Left forelimb (tissue), 1 donor: ENCODE measurements around the gene TPP1.

Experiments
- DNase-seq: peaks from one replicate; pipeline ENCODE4 v3.0.0-alpha.2; 2018; ENCODE audit warnings: low spot score

TPP1 gene

GRCh38 chr11:6587360-6587953, 31.8 kb downstream of the TPP1 start:
- no peak for DNase-seq

- peak; percentile 52 for DNase-seq
Measured at GRCh38 chr11:6586434-6587359, 32.5 kb downstream of the TPP1 start.

GRCh38 chr11:6584528-6584927, 34.7 kb downstream of the TPP1 start:
- no peak for DNase-seq

- no peak for DNase-seq
Measured at GRCh38 chr11:6583584-6583983, 35.6 kb downstream of the TPP1 start.

GRCh38 chr11:6579681-6580080, 39.5 kb downstream of the TPP1 start:
- no peak for DNase-seq

DNA sequence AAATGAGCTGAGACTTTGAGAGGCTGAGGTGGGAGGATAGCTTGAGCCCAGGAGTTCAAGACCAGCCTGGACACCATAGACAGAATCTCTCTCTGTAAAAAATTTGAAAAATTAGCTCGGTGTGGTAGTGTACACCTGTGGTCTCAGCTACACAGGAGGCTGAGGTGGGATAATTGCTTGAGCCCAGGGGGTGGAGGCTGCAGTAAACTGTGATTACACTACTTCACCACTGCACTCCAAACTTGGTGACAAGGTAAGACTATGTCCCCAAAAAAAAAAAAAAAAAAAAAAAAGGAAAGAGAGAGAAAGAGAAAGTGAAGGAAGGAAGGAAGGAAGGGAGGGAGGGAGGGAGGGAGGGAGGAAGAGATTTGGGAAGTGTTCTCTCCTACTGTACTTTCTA, 41.1 kb downstream of the TPP1 start:
- DNase-seq = no peak

DNA sequence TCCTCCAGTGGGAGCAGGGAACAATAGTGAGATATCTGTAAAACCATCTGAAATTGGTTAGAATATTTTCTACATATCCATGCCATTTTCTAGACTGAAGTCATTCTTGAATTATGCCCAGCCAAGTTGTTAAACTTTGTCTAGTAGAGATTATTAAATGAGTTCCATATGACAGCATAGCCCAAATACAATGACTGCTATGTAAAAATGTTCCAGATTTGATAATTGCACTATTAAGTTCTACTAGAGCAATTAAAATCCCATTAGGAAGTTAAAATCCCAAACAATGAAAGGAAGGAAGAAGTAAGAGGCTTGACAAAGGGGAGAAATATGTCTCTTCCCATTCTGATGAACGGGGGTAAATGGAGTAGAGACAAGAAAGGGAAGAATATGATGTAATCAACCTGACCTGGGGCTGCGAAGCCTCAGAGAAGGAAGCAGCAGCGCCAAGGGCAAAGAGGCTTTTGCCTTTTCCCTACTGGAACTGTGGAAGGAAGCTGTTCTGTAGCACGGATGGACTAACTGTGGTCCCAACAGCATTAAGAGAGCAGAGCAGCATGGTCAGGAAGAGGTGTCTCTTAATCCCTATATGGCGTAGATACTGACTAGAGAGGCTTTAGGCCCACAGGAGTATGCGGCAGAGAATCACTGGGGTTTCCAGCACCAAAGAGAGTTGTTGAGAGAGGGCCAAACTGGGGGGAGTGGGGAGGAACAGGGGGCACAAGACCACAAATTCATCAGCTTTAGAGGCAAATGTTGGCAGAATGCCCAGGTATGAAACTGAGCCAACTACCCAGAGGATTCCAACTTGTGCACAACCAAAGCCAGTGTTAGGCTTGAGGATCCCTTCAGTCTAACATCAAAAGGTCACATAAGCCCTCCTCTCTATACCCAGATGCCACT, 42.5 kb downstream of the TPP1 start:
- peak; percentile 64 for DNase-seq

- DNase-seq = no peak
Measured at GRCh38 chr11:6574816-6575715, 44.2 kb downstream of the TPP1 start.

- DNase-seq = no peak
Measured at GRCh38 chr11:6572215-6572614, 47.0 kb downstream of the TPP1 start.

DNA sequence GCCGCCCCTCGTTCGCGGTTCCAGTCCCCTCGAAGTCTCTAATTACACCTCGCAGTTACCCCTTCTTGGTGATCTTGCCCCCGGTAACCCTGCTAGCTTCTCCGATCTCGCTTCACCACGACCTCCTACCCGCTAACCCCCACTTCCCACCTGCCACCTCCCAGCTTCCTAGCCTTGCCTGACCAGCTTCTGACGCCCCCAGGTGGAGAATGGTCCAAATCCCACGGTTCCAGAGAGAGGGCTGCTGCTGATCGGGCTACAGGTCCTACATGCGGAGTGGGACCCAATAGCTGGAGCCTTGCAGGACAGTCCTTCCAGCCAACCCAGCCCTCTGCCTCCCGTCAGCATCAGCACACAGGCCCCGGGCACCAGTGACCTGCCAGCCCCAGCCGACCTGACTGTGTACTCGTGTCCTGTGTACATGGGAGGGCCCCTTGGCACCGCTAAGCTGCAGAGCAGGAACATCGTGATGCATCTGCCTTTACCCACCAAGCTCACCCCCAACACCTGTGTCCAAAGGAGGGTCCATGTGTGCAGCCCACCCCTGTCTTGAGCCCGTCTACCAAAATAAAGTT, 47.7 kb downstream of the TPP1 start:
- no peak for DNase-seq

DNA sequence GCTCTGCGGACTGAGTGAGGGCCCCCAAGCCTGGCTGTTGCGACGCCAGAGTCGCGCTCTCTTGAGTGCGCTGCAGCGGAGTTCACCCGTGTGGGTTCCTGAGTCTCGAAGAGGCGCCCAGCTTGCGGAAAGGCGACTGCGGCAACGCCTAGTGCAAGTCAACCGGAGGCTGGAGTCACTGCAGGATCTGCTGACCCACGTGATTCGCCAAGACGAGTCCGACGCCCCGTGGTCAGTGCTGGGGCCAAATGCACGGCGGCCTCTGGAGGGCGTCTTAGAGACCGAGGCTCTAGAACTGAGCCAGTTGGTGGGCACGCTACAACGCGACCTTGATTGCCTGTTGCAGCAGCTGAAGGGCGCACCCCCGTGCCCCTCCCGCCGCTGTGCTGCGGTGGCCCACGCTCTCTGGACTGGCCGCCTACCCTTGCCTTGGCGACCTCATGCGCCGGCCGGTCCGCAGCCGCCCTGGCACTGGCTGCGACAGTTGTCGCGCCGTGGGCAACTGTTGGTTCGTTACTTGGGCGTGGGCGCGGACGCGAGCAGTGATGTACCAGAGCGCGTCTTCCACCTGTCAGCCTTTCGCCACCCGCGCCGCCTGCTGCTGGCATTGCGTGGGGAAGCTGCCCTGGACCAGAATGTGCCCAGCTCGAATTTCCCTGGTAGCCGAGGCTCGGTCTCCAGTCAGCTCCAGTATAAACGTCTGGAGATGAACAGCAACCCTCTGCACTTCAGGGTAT, 48.4 kb downstream of the TPP1 start:
- DNase-seq = peak; percentile 58

- no peak for DNase-seq
Measured at GRCh38 chr11:6569706-6570105, 49.5 kb downstream of the TPP1 start.

GRCh38 chr11:6568191-6568918, 50.9 kb downstream of the TPP1 start:
- DNase-seq = no peak

- peak; percentile 41 for DNase-seq
Measured at GRCh38 chr11:6567371-6567745, 51.9 kb downstream of the TPP1 start.

GRCh38 chr11:6566704-6567370, 52.4 kb downstream of the TPP1 start:
- peak; percentile 54 for DNase-seq

GRCh38 chr11:6565988-6566703, 53.1 kb downstream of the TPP1 start:
- no peak for DNase-seq

- no peak for DNase-seq
Measured at GRCh38 chr11:6565325-6565724, 53.9 kb downstream of the TPP1 start.

DNA sequence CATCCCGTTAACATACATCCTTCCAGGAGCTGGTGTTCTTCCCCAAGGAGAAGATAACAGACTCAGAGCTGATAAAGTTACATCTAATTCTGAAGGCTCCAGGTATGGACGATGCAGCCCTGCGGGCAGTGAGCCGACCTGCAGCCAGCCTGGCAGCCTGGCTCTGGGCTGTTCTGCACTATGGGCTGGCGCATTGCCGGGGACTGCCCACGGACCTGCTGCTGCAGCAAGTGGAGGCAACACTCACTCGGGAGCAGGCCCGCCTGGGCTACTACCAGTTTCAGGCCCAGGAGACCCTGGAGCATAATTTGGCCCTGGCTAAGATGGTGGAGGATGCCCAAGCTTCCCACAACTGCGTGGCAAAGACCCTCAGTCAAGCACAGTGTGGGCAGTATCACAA, 55.6 kb downstream of the TPP1 start:
- no peak for DNase-seq
